Measurements from ENCODE around the gene SLC6A15. TPM values are rescaled to one million over a fixed set of nuclear protein-coding genes. Genes with fewer than 3 reads are reported as not detected.

Gene SLC6A15
- polyA plus RNA-seq, 4 donors, result 0.34 to 1.0 TPM; not detected in 2

GRCh38 chr12:84891106-84891838, 21.3 kb downstream of the SLC6A15 start:
- Histone ChIP-seq H3K9me3 (ENCODE audit: control insufficient read depth in 2 of 2, insufficient read depth in 1 of 2, low read depth in 1 of 2, low read length in 1 of 2) (no peaks in the 10 kb centered on the region), H3K4me1 (ENCODE audit: control insufficient read depth in 3 of 3, insufficient read depth in 2 of 3, low read depth in 1 of 3, low read length in 2 of 3) (no peaks in the 10 kb centered on the region), H3K27me3 (ENCODE audit: control insufficient read depth in 3 of 3, insufficient read depth in 3 of 3, low read length in 3 of 3) (no peaks in the 10 kb centered on the region), H3K4me3 (ENCODE audit: low read depth in 1 of 3, low read length in 3 of 3) (no peak overlapping the region), H3K36me3 (ENCODE audit: control insufficient read depth in 3 of 3, insufficient read depth in 2 of 3, low read depth in 1 of 3, low read length in 3 of 3) (no peaks in the 10 kb centered on the region), H3K27ac (ENCODE audit: low read depth in 1 of 3, low read length in 2 of 3) (no peak overlapping the region)
- DNase-seq (no peak), FAIRE-seq (no peak)
- 56 to 72% (median 65%) methylated on average over 5 of the region's 5 CpGs for WGBS, 3 donors

DNA sequence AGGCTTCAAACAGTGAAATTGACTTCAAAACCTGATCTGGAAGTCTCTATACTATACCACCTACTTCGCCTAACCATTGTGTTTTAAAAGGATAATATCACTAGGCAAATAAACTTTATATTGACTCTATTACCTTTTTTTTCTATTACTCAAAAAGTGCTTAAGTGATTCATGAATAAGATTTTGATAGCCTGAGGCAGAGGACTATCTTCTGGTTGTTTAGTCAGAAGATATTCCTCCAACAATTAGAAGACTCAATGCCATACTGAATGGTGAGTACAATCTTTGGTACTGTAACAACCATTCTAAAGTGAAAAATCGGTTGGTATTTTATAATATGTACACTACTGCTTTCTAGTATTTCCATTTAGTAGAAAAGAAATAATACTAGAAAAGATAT, 22.8 kb downstream of the SLC6A15 start:
- H3K27me3 ChIP-seq (ENCODE audit: control insufficient read depth in 3 of 3, insufficient read depth in 3 of 3, low read length in 3 of 3), result no peaks in the 10 kb centered on the region
- no peaks in the 10 kb centered on the region for H3K9me3 ChIP-seq (ENCODE audit: control insufficient read depth in 2 of 2, insufficient read depth in 1 of 2, low read depth in 1 of 2, low read length in 1 of 2)
- no peaks in the 10 kb centered on the region for H3K4me1 ChIP-seq (ENCODE audit: control insufficient read depth in 3 of 3, insufficient read depth in 2 of 3, low read depth in 1 of 3, low read length in 2 of 3)
- FAIRE-seq (no peak), DNase-seq (no peak)
- WGBS, 3 donors, result 56 to 79% (median 59%) methylated on average over 2 of the region's 2 CpGs
- H3K27ac ChIP-seq (ENCODE audit: low read depth in 1 of 3, low read length in 2 of 3), result no peak overlapping the region
- H3K36me3 ChIP-seq (ENCODE audit: control insufficient read depth in 3 of 3, insufficient read depth in 2 of 3, low read depth in 1 of 3, low read length in 3 of 3), result no peaks in the 10 kb centered on the region
- no peak overlapping the region for H3K4me3 ChIP-seq (ENCODE audit: low read depth in 1 of 3, low read length in 3 of 3)

DNA sequence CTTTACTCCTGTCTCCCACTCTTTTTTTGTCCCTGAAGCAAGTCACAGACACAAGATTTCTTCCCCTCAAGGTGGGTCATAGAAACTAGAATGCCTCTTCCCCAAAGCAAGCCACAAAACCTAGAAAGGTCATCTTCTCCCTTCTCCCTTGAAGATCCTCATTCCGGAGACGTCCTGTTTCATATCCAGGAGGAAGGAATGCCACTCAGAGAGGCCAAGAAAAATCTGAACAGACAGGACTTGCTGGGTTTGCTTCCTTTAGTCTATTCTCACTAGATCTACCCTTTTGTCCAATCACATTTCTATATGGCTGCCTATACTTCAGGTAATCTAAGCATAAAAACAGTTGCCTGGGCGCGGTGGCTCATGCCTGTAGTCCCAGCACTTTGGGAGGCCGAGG, 23.7 kb downstream of the SLC6A15 start:
- 87 to 94% (median 93%) methylated on average over 5 of the region's 5 CpGs for WGBS, 3 donors

GRCh38 chr12:84877340-84877739, 35.3 kb downstream of the SLC6A15 start:
- 52 to 62% (median 54%) methylated on average over 2 of the region's 2 CpGs for WGBS, 3 donors
- Histone ChIP-seq H3K4me1 (ENCODE audit: control insufficient read depth in 3 of 3, insufficient read depth in 2 of 3, low read depth in 1 of 3, low read length in 2 of 3) (no peaks in the 10 kb centered on the region), H3K27ac (ENCODE audit: low read depth in 1 of 3, low read length in 2 of 3) (no peak overlapping the region), H3K9me3 (ENCODE audit: control insufficient read depth in 2 of 2, insufficient read depth in 1 of 2, low read depth in 1 of 2, low read length in 1 of 2) (no peaks in the 10 kb centered on the region), H3K27me3 (ENCODE audit: control insufficient read depth in 3 of 3, insufficient read depth in 3 of 3, low read length in 3 of 3) (no peaks in the 10 kb centered on the region), H3K4me3 (ENCODE audit: low read depth in 1 of 3, low read length in 3 of 3) (no peak overlapping the region), H3K36me3 (ENCODE audit: control insufficient read depth in 3 of 3, insufficient read depth in 2 of 3, low read depth in 1 of 3, low read length in 3 of 3) (no peaks in the 10 kb centered on the region)
- FAIRE-seq (no peak), DNase-seq (no peak)

More for the DNA sequence above, 23.7 kb downstream of the SLC6A15 start:
- no peaks in the 10 kb centered on the region for H3K4me1 ChIP-seq (ENCODE audit: control insufficient read depth in 3 of 3, insufficient read depth in 2 of 3, low read depth in 1 of 3, low read length in 2 of 3)
- H3K36me3 ChIP-seq (ENCODE audit: control insufficient read depth in 3 of 3, insufficient read depth in 2 of 3, low read depth in 1 of 3, low read length in 3 of 3), result no peaks in the 10 kb centered on the region
- DNase-seq, result no peak
- H3K27ac ChIP-seq (ENCODE audit: low read depth in 1 of 3, low read length in 2 of 3), result no peak overlapping the region
- FAIRE-seq, result no peak
- no peak overlapping the region for H3K4me3 ChIP-seq (ENCODE audit: low read depth in 1 of 3, low read length in 3 of 3)
- no peaks in the 10 kb centered on the region for H3K9me3 ChIP-seq (ENCODE audit: control insufficient read depth in 2 of 2, insufficient read depth in 1 of 2, low read depth in 1 of 2, low read length in 1 of 2)
- H3K27me3 ChIP-seq (ENCODE audit: control insufficient read depth in 3 of 3, insufficient read depth in 3 of 3, low read length in 3 of 3), result no peaks in the 10 kb centered on the region

DNA sequence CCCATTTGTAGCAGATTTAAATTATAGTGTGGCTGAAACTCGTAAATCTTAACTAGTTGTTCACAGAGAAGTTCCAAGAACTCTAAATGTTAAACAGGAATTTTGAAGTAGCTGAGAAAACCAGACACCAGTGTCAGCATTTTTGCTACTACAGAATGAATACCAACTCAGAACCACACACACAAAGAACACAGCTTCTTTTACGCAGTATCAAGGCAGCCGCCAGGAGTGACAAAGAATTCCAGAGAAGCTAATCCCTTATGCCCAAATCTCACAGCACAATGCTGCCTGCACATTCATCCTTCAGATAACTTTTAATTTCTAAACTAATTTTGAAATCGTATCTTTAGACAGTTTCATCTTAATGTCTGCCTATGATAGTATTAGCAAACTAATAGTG, 37.4 kb downstream of the SLC6A15 start:
- no peaks in the 10 kb centered on the region for H3K36me3 ChIP-seq (ENCODE audit: control insufficient read depth in 3 of 3, insufficient read depth in 2 of 3, low read depth in 1 of 3, low read length in 3 of 3)
- WGBS, 3 donors, result 54 to 67% (median 59%) methylated on average over 4 of the region's 4 CpGs
- no peak for FAIRE-seq

DNA sequence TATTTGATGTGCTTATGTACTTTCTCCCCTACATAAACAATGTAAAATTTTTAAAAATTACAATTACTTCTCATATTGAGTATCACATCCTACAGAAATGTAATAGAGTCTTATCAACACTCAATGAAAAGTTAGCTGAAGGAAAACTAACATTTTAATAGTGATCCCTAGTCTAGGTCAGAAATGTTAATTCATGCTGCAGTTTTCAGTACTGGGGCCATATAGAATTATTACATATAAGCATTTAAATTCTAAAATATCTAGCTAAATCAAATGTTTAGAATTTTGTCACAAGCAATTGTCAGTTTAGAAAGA, 37.8 kb downstream of the SLC6A15 start:
- Histone ChIP-seq H3K4me3 (ENCODE audit: low read depth in 1 of 3, low read length in 3 of 3) (no peak overlapping the region), H3K4me1 (ENCODE audit: control insufficient read depth in 3 of 3, insufficient read depth in 2 of 3, low read depth in 1 of 3, low read length in 2 of 3) (no peaks in the 10 kb centered on the region), H3K27ac (ENCODE audit: low read depth in 1 of 3, low read length in 2 of 3) (no peak overlapping the region), H3K9me3 (ENCODE audit: control insufficient read depth in 2 of 2, insufficient read depth in 1 of 2, low read depth in 1 of 2, low read length in 1 of 2) (no peaks in the 10 kb centered on the region), H3K27me3 (ENCODE audit: control insufficient read depth in 3 of 3, insufficient read depth in 3 of 3, low read length in 3 of 3) (no peaks in the 10 kb centered on the region), H3K36me3 (ENCODE audit: control insufficient read depth in 3 of 3, insufficient read depth in 2 of 3, low read depth in 1 of 3, low read length in 3 of 3) (no peaks in the 10 kb centered on the region)
- DNase-seq (no peak), FAIRE-seq (no peak)

More for the DNA sequence above, 37.4 kb downstream of the SLC6A15 start:
- H3K27me3 ChIP-seq (ENCODE audit: control insufficient read depth in 3 of 3, insufficient read depth in 3 of 3, low read length in 3 of 3), result no peaks in the 10 kb centered on the region
- H3K4me1 ChIP-seq (ENCODE audit: control insufficient read depth in 3 of 3, insufficient read depth in 2 of 3, low read depth in 1 of 3, low read length in 2 of 3), result no peaks in the 10 kb centered on the region
- H3K9me3 ChIP-seq (ENCODE audit: control insufficient read depth in 2 of 2, insufficient read depth in 1 of 2, low read depth in 1 of 2, low read length in 1 of 2), result no peaks in the 10 kb centered on the region
- DNase-seq, result no peak
- H3K27ac ChIP-seq (ENCODE audit: low read depth in 1 of 3, low read length in 2 of 3), result no peak overlapping the region
- no peak overlapping the region for H3K4me3 ChIP-seq (ENCODE audit: low read depth in 1 of 3, low read length in 3 of 3)

GRCh38 chr12:84874125-84874824, 38.3 kb downstream of the SLC6A15 start:
- no peaks in the 10 kb centered on the region for H3K36me3 ChIP-seq (ENCODE audit: control insufficient read depth in 3 of 3, insufficient read depth in 2 of 3, low read depth in 1 of 3, low read length in 3 of 3)
- H3K4me1 ChIP-seq (ENCODE audit: control insufficient read depth in 3 of 3, insufficient read depth in 2 of 3, low read depth in 1 of 3, low read length in 2 of 3), result no peaks in the 10 kb centered on the region
- no peak overlapping the region for H3K4me3 ChIP-seq (ENCODE audit: low read depth in 1 of 3, low read length in 3 of 3)
- H3K27me3 ChIP-seq (ENCODE audit: control insufficient read depth in 3 of 3, insufficient read depth in 3 of 3, low read length in 3 of 3), result no peaks in the 10 kb centered on the region
- peak; percentile 42 to 47 for DNase-seq
- no peak overlapping the region for H3K27ac ChIP-seq (ENCODE audit: low read depth in 1 of 3, low read length in 2 of 3)
- FAIRE-seq, result peak; percentile 95
- no peaks in the 10 kb centered on the region for H3K9me3 ChIP-seq (ENCODE audit: control insufficient read depth in 2 of 2, insufficient read depth in 1 of 2, low read depth in 1 of 2, low read length in 1 of 2)
- 43 to 50% (median 46%) methylated on average over 7 of the region's 7 CpGs for WGBS, 3 donors

GRCh38 chr12:84862186-84862585, 50.4 kb downstream of the SLC6A15 start:
- H3K27ac ChIP-seq (ENCODE audit: low read depth in 1 of 3, low read length in 2 of 3), result no peak overlapping the region
- no peaks in the 10 kb centered on the region for H3K4me1 ChIP-seq (ENCODE audit: control insufficient read depth in 3 of 3, insufficient read depth in 2 of 3, low read depth in 1 of 3, low read length in 2 of 3)
- no peak overlapping the region for H3K4me3 ChIP-seq (ENCODE audit: low read depth in 1 of 3, low read length in 3 of 3)
- no peaks in the 10 kb centered on the region for H3K9me3 ChIP-seq (ENCODE audit: control insufficient read depth in 2 of 2, insufficient read depth in 1 of 2, low read depth in 1 of 2, low read length in 1 of 2)
- 55 to 61% (median 56%) methylated on average over 3 of the region's 3 CpGs for WGBS, 3 donors
- no peaks in the 10 kb centered on the region for H3K36me3 ChIP-seq (ENCODE audit: control insufficient read depth in 3 of 3, insufficient read depth in 2 of 3, low read depth in 1 of 3, low read length in 3 of 3)
- DNase-seq (no peak), FAIRE-seq (no peak)
- H3K27me3 ChIP-seq (ENCODE audit: control insufficient read depth in 3 of 3, insufficient read depth in 3 of 3, low read length in 3 of 3), result no peaks in the 10 kb centered on the region

DNA sequence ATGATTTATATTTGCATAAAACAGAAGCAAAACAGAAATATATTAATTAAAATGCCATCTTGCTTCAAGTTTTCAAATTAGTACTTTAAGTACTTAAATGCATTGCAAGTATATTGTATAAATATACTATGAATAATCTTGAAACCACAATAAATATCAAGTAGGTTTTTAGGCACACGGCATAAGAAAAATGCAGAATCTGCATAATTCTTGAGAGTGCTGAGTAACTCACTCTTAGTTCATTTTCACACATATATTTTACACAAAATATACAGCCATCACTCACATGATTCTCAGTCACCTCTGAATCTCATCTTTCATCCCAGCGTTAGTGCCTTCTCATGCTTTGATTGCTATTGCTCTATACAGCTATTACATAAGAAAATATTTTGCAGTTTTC, 51.9 kb downstream of the SLC6A15 start:
- Histone ChIP-seq H3K4me3 (ENCODE audit: low read depth in 1 of 3, low read length in 3 of 3) (no peak overlapping the region), H3K27me3 (ENCODE audit: control insufficient read depth in 3 of 3, insufficient read depth in 3 of 3, low read length in 3 of 3) (no peaks in the 10 kb centered on the region), H3K27ac (ENCODE audit: low read depth in 1 of 3, low read length in 2 of 3) (no peak overlapping the region), H3K36me3 (ENCODE audit: control insufficient read depth in 3 of 3, insufficient read depth in 2 of 3, low read depth in 1 of 3, low read length in 3 of 3) (no peaks in the 10 kb centered on the region), H3K4me1 (ENCODE audit: control insufficient read depth in 3 of 3, insufficient read depth in 2 of 3, low read depth in 1 of 3, low read length in 2 of 3) (no peaks in the 10 kb centered on the region), H3K9me3 (ENCODE audit: control insufficient read depth in 2 of 2, insufficient read depth in 1 of 2, low read depth in 1 of 2, low read length in 1 of 2) (no peaks in the 10 kb centered on the region)
- 68 to 69% (median 68%) methylated on average over 2 of the region's 2 CpGs for WGBS, 3 donors
- DNase-seq, result no peak
- no peak for FAIRE-seq
